Retinal pigment epithelial cell (primary cell): Measurements from ENCODE around the gene DSCAML1.

ENCODE experiments used
- DNase-seq: peaks from one replicate; pipeline ENCODE4 v3.0.0-alpha.2; 2010; ENCODE audit warnings: low read depth
- H3K4me3 ChIP-seq: 2 replicates; pipeline ENCODE4 v1.5.1; 2011; ENCODE audit warnings: mild to moderate bottlenecking, low read length, control low read depth, moderate library complexity
- CTCF ChIP-seq: conservative IDR thresholded peaks from 2 replicates; pipeline ENCODE4 v1.5.1; 2011; ENCODE audit warnings: low read depth, low read length, control low read depth, inconsistent platforms

The DSCAML1 gene

DNA sequence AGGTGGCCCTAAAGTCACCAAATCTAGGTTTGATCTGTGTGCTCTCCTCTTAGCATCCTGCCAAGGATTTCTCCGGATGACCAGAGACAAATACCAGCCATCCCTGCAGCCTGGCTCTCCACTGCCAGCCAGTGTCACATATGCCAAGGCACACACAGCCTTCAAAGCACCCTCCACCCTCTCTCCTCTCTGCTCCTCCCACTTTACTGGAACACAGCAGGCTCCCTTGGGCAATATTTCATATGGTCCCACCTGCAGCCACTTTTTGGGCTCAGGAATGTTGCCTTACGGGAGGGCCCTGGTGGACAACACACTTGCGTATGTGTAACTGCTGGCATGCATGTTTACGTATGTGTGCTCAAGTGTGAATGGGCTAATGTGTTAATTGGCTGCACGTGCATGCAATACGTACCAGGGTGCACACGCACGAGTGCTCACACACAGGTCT is 285.5 kb downstream of the DSCAML1 start:
- no peak for TF ChIP-seq CTCF
- H3K4me3 ChIP-seq = no peak overlapping the region
- no peak for DNase-seq

DNA sequence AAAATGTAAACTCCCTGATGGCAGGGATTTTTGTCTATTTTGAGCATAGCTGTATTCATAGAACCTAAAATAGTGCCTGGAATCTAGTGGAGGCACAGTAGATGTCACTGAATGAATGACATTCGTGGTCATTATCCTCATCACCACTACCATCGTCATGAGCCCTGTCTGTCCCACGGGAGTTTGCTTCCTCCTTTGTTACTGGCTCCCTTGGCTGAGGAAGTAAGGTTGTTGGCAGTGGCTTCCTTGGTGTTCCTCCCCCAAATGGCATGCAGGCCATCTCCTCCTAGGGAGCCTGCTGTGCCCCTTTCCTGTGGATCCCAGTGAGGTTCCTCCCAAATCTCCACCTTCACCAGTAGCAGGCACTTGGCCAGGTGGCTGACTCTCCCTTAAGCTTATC is 286.4 kb downstream of the DSCAML1 start:
- no peak for DNase-seq
- H3K4me3 ChIP-seq = no peak overlapping the region
- TF ChIP-seq CTCF = no peak

DNA sequence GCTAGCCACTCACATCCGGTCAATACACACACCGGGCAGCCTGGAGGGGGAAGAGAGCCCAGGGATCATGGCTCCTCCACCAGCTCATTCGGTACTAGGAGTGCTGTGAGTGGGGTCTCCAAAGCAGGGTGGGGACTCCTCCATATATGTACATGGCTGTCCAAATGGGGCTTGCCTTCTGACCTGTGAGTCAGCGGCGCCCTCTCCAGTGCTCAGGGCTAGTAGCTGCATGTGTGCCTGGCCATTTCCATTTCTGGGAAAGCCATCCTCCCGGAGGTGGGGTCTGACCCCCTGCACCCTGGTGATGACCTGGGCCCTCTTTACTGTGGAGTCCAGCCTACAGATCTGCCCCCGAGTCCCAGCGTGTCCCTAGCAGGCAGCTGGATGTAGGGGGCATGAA is 287.5 kb downstream of the DSCAML1 start:
- no peak for DNase-seq
- H3K4me3 ChIP-seq = no peak overlapping the region
- no peak for TF ChIP-seq CTCF

DNA sequence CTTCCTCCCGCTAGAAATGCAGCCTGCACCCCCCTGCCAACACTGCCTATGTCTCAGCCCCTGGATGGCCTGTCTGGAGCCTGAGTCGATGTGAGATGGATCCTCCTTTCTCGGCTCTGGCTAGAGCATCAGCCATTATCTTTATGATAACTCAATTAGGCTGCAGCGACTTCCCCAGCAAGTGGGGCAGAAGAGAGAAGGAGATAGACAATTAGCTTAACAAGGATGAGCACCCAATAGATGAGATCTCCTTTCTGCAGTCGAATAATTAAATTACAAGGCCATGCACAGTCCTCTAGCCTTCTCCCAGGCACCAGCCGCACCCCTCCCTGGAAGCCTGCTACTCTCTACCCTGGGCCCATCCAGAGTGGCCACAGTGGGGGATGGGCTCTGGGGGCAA is 290.0 kb downstream of the DSCAML1 start:
- no peak for TF ChIP-seq CTCF
- H3K4me3 ChIP-seq = no peak overlapping the region
- no peak for DNase-seq

DNA sequence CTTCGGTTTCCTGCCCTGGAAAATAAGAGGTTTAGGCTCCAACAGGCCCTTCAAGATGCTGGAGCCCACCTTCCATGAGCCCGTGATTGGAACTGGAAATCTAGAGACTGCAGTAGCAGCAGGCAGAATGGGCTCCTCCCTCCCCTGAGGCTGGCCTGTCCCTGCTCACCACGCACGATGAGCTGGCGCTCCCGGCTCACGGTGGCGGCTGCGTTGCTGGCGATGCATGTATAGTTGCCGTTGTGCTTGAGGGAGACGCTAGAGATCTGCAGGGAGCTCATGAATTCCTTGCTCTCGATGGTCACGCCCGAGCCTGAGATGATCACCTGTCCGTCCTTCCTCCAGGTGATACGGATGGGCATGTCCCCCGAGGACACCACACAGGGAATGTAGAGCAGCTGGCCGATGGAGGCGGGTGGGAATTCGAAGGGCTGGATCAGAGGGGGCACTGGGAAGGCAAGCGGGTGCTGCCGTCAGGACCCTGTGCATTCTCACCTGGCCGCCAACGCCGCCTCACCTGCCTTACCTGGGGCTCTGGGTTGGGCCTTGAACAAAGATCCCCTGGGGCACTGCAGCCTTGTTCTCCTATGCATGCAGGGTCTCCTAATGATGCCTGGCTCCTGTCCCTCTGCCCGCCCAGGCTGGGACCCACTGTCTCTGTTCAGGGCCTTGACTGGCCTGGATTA is 291.6 kb downstream of the DSCAML1 start:
- no peak for TF ChIP-seq CTCF
- no peak for DNase-seq
- H3K4me3 ChIP-seq = no peak overlapping the region

DNA sequence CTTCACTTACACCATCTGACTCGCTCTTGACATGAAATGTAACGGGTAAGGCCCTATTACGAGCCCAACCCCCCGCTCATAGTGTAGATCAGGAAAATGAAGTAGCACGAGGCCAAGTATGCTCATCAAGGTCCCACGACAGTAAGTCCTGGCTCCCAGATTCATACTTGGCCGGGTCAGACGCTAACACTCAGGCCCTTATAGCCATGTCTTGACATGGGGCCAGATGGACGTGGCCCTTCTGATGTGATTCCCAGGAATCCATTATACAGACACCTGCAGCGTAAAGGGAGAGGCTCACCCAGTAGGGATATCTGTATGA is 294.3 kb downstream of the DSCAML1 start:
- no peak for TF ChIP-seq CTCF
- no peak overlapping the region for H3K4me3 ChIP-seq
- DNase-seq = no peak

DNA sequence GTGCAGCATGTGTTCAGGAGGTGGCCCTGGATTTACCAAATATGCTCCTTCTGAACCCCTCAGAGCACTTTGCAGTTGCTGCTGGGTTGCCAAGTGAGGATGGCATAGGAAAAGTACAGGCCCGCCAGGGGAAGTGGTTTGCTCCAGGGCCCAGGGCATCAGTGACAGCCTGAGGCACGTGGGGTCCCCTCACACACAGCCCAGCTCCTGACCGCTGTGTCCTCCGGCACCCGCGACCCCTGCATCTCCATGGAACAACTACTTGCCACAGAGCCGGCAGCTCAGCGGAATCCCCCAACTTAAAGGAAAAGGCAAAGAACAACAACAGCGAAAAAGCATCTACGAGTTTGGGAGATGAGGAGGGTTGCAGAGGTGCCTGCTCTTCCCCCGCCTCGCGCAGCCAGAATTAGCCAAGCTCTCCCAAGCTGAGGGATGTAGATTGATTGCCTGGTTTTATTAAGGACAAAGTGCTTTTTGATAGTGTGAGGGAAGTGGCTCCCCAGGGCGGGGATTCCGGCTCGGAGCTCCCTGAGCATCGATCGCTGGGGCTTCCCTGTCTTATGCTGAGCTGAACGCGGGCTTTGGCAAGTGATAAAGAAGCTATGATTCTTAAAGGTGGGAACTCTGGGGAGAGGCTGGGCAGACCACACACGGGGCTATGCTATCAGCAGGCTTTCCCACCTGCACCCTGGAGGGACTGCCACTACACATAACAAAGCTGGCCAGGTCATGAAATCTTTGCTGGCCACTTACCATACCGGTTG is 294.8 kb downstream of the DSCAML1 start:
- no peak overlapping the region for H3K4me3 ChIP-seq
- no peak for TF ChIP-seq CTCF
- DNase-seq = no peak
